ENCODE results near the gene SPATS1. TPM values are rescaled to one million over a fixed set of nuclear protein-coding genes. Genes with fewer than 3 reads are reported as not detected.
"Not testable (repeated sequence)": the region's sequence is repeated elsewhere in the genome, so short reads cannot be mapped to it uniquely, and the experiment has no call there.

Gene SPATS1
- total RNA-seq, 3 donors from 2014 or later, result not detected

- Mint-ChIP-seq H3K27me3 (ENCODE audit: low read depth) (no peaks in the 10 kb centered on the region), H3K4me1 (ENCODE audit: low read depth) (no peaks in the 10 kb centered on the region), H3K36me3 (ENCODE audit: insufficient read depth) (peaks cover 43% of the 10 kb centered on the region), H3K4me3 (no peak overlapping the region), H3K9me3 (no peaks in the 10 kb centered on the region)
- ATAC-seq (peak; percentile 70 to 77), DNase-seq (peak; percentile 41)
Measured at GRCh38 chr6:44304282-44305199, 37.9 kb upstream of the SPATS1 start.

GRCh38 chr6:44305200-44305725, 37.2 kb upstream of the SPATS1 start:
- no peak overlapping the region for H3K4me3 Mint-ChIP-seq
- no peaks in the 10 kb centered on the region for H3K9me3 Mint-ChIP-seq
- no peaks in the 10 kb centered on the region for H3K27me3 Mint-ChIP-seq (ENCODE audit: low read depth)
- peaks cover 48% of the 10 kb centered on the region for H3K36me3 Mint-ChIP-seq (ENCODE audit: insufficient read depth)
- no peak for ATAC-seq
- no peak for DNase-seq
- H3K4me1 Mint-ChIP-seq (ENCODE audit: low read depth), result peaks cover 2% of the 10 kb centered on the region

- ATAC-seq (no peak), DNase-seq (no peak)
- Mint-ChIP-seq H3K4me1 (ENCODE audit: low read depth) (peaks cover 4% of the 10 kb centered on the region), H3K27me3 (ENCODE audit: low read depth) (no peaks in the 10 kb centered on the region), H3K4me3 (no peak overlapping the region), H3K9me3 (no peaks in the 10 kb centered on the region), H3K36me3 (ENCODE audit: insufficient read depth) (peaks cover 49% of the 10 kb centered on the region)
Measured at GRCh38 chr6:44306710-44307109, 35.7 kb upstream of the SPATS1 start.

- peaks cover 46% of the 10 kb centered on the region for H3K36me3 Mint-ChIP-seq (ENCODE audit: insufficient read depth)
- no peak for DNase-seq
- H3K9me3 Mint-ChIP-seq, result no peaks in the 10 kb centered on the region
- H3K4me1 Mint-ChIP-seq (ENCODE audit: low read depth), result peaks cover 10% of the 10 kb centered on the region
- ATAC-seq, result no peak
- no peaks in the 10 kb centered on the region for H3K27me3 Mint-ChIP-seq (ENCODE audit: low read depth)
- no peak overlapping the region for H3K4me3 Mint-ChIP-seq
Measured at GRCh38 chr6:44307217-44307616, 35.2 kb upstream of the SPATS1 start.

GRCh38 chr6:44309092-44309491, 33.4 kb upstream of the SPATS1 start:
- Mint-ChIP-seq H3K27me3 (ENCODE audit: low read depth) (no peaks in the 10 kb centered on the region), H3K9me3 (no peaks in the 10 kb centered on the region), H3K4me3 (no peak overlapping the region), H3K4me1 (ENCODE audit: low read depth) (peaks cover 15% of the 10 kb centered on the region), H3K36me3 (ENCODE audit: insufficient read depth) (peaks cover 41% of the 10 kb centered on the region)
- DNase-seq, result no peak
- ATAC-seq, result no peak

- DNase-seq (no peak), ATAC-seq (no peak)
- no peaks in the 10 kb centered on the region for H3K27me3 Mint-ChIP-seq (ENCODE audit: low read depth)
- H3K9me3 Mint-ChIP-seq, result no peaks in the 10 kb centered on the region
- H3K4me1 Mint-ChIP-seq (ENCODE audit: low read depth), result peaks cover 15% of the 10 kb centered on the region
- H3K36me3 Mint-ChIP-seq (ENCODE audit: insufficient read depth), result peaks cover 41% of the 10 kb centered on the region
- no peak overlapping the region for H3K4me3 Mint-ChIP-seq
Measured at GRCh38 chr6:44309631-44310030, 32.8 kb upstream of the SPATS1 start.

GRCh38 chr6:44310241-44310640, 32.2 kb upstream of the SPATS1 start:
- Mint-ChIP-seq H3K27me3 (ENCODE audit: low read depth) (no peaks in the 10 kb centered on the region), H3K9me3 (no peaks in the 10 kb centered on the region), H3K4me1 (ENCODE audit: low read depth) (peaks cover 15% of the 10 kb centered on the region), H3K4me3 (peak overlapping the region; percentile 42), H3K36me3 (ENCODE audit: insufficient read depth) (peaks cover 41% of the 10 kb centered on the region)
- DNase-seq (no peak), ATAC-seq (no peak)

- Mint-ChIP-seq H3K36me3 (ENCODE audit: insufficient read depth) (peaks cover 34% of the 10 kb centered on the region), H3K4me3 (peak overlapping the region; percentile 99), H3K27me3 (ENCODE audit: low read depth) (no peaks in the 10 kb centered on the region), H3K9me3 (no peaks in the 10 kb centered on the region), H3K4me1 (ENCODE audit: low read depth) (peaks cover 15% of the 10 kb centered on the region)
- DNase-seq (no peak), ATAC-seq (no peak)
Measured at GRCh38 chr6:44311304-44311703, 31.1 kb upstream of the SPATS1 start.

- Mint-ChIP-seq H3K4me1 (ENCODE audit: low read depth) (peaks cover 15% of the 10 kb centered on the region), H3K9me3 (no peaks in the 10 kb centered on the region), H3K36me3 (ENCODE audit: insufficient read depth) (peaks cover 34% of the 10 kb centered on the region), H3K4me3 (peak overlapping the region; percentile 99), H3K27me3 (ENCODE audit: low read depth) (no peaks in the 10 kb centered on the region)
- DNase-seq, result no peak
- ATAC-seq, result no peak
Measured at GRCh38 chr6:44311767-44312166, 30.7 kb upstream of the SPATS1 start.

GRCh38 chr6:44312901-44313788, 29.3 kb upstream of the SPATS1 start, which contains the start of gene AARS2:
Gene AARS2 (minus strand): TSS chr6:44313347. CDS start chr6:44313323, 24 bp downstream.
- Mint-ChIP-seq H3K4me1 (ENCODE audit: low read depth) (peaks cover 15% of the 10 kb centered on the region), H3K4me3 (peak within 1 kb of the TSS; percentile 99), H3K36me3 (ENCODE audit: insufficient read depth) (peaks cover 27% of the 10 kb centered on the region), H3K27me3 (ENCODE audit: low read depth) (peaks cover 7% of the 10 kb centered on the region), H3K9me3 (no peaks in the 10 kb centered on the region)
- ATAC-seq (peak; percentile 93 to 99), DNase-seq (peak; percentile 93)

- H3K4me1 Mint-ChIP-seq (ENCODE audit: low read depth), result peaks cover 15% of the 10 kb centered on the region
- H3K27me3 Mint-ChIP-seq (ENCODE audit: low read depth), result peaks cover 22% of the 10 kb centered on the region
- H3K9me3 Mint-ChIP-seq, ATAC-seq, H3K4me3 Mint-ChIP-seq, DNase-seq: not testable (repeated sequence)
- H3K36me3 Mint-ChIP-seq (ENCODE audit: insufficient read depth), result peaks cover 19% of the 10 kb centered on the region
Measured at GRCh38 chr6:44314657-44315056, 27.8 kb upstream of the SPATS1 start.

GRCh38 chr6:44315516-44315915, 26.9 kb upstream of the SPATS1 start:
- Mint-ChIP-seq H3K4me3 (no peak overlapping the region), H3K27me3 (ENCODE audit: low read depth) (peaks cover 30% of the 10 kb centered on the region), H3K9me3 (no peaks in the 10 kb centered on the region), H3K4me1 (ENCODE audit: low read depth) (peaks cover 14% of the 10 kb centered on the region), H3K36me3 (ENCODE audit: insufficient read depth) (peaks cover 12% of the 10 kb centered on the region)
- ATAC-seq (no peak), DNase-seq (no peak)

- no peak overlapping the region for H3K4me3 Mint-ChIP-seq
- H3K36me3 Mint-ChIP-seq (ENCODE audit: insufficient read depth), result peaks cover 8% of the 10 kb centered on the region
- H3K9me3 Mint-ChIP-seq, result no peaks in the 10 kb centered on the region
- H3K4me1 Mint-ChIP-seq (ENCODE audit: low read depth), result peaks cover 14% of the 10 kb centered on the region
- DNase-seq (no peak), ATAC-seq (no peak)
- H3K27me3 Mint-ChIP-seq (ENCODE audit: low read depth), result peaks cover 33% of the 10 kb centered on the region
Measured at GRCh38 chr6:44315951-44316350, 26.5 kb upstream of the SPATS1 start.

GRCh38 chr6:44316481-44316880, 26.0 kb upstream of the SPATS1 start:
- H3K9me3 Mint-ChIP-seq, result no peaks in the 10 kb centered on the region
- no peak for ATAC-seq
- peaks cover 4% of the 10 kb centered on the region for H3K36me3 Mint-ChIP-seq (ENCODE audit: insufficient read depth)
- peaks cover 36% of the 10 kb centered on the region for H3K27me3 Mint-ChIP-seq (ENCODE audit: low read depth)
- no peak for DNase-seq
- peaks cover 13% of the 10 kb centered on the region for H3K4me1 Mint-ChIP-seq (ENCODE audit: low read depth)
- H3K4me3 Mint-ChIP-seq, result no peak overlapping the region
